CD4-positive, alpha-beta T cell (primary cell): ENCODE measurements around the gene DEGS2. TPM values are rescaled to one million over a fixed set of nuclear protein-coding genes. Genes with fewer than 3 reads are reported as not detected.
A peak's percentile ranks its signal among the peaks of the same experiment; 100 is the strongest.

Source experiments
- ATAC-seq: fragments of 200-7000 bp; cut with Tn5 transposase; one replicate; pipeline ENCODE4 v1.10.0; 2022; ENCODE audit warnings: mild to moderate bottlenecking; ENCODE audit not compliant: poor library complexity
- CTCF ChIA-PET: fragments of 350-600 bp; sonication (Branson Sonifier 250); formaldehyde crosslinking; loops from one replicate; lab custom pipeline; 2021; ENCODE audit warnings: antibody characterized with exemption, inconsistent platforms; lab: Charles Lee
- POLR2A ChIA-PET: fragments of 350-600 bp; sonication (Branson Sonifier 250); formaldehyde crosslinking; loops from one replicate; lab custom pipeline; 2021; ENCODE audit warnings: antibody characterized with exemption, inconsistent platforms; lab: Charles Lee
- DNase-seq, 14 experiments: peaks; one replicate each; pipeline ENCODE4 v3.0.0-alpha.2; 2013 to 2020; ENCODE audit warnings: mixed read lengths in 2 of 14
- H3K27ac ChIP-seq, 2 donors: one replicate each; pipeline versions ENCODE4 v1.5.1 to v1.7.0; 2013; ENCODE audit warnings: low read length in 2 of 2, low read depth in 1 of 2, mild to moderate bottlenecking in 1 of 2
- H3K27me3 ChIP-seq, 2 experiments: 1 replicate in 1 of 2; 2 replicates in 1 of 2; pipeline versions ENCODE4 v1.6.1 to v1.7.0; 2013; ENCODE audit warnings: low read length in 2 of 2, control low read depth in 1 of 2, mild to moderate bottlenecking in 1 of 2, moderate library complexity in 1 of 2; ENCODE audit not compliant: insufficient read depth in 2 of 2, control insufficient read depth in 1 of 2
- H3K36me3 ChIP-seq: one replicate; pipeline ENCODE4 v1.6.1; 2013; ENCODE audit warnings: low read length, control low read depth; ENCODE audit not compliant: insufficient read depth
- H3K4me1 ChIP-seq: one replicate; pipeline ENCODE4 v1.6.1; 2013; ENCODE audit warnings: low read length, control low read depth; ENCODE audit not compliant: insufficient read depth
- H3K4me3 ChIP-seq: one replicate; pipeline ENCODE4 v1.5.1; 2013; ENCODE audit warnings: mild to moderate bottlenecking, low read length, moderate library complexity
- H3K9me3 ChIP-seq, 2 experiments: 1 replicate in 1 of 2; 2 replicates in 1 of 2; pipeline versions ENCODE4 v1.6.1 to v1.7.0; 2013; ENCODE audit warnings: low read length in 2 of 2, mild to moderate bottlenecking in 2 of 2, control low read depth in 1 of 2, moderate library complexity in 1 of 2; ENCODE audit not compliant: control insufficient read depth in 1 of 2, insufficient read depth in 1 of 2
- H3K27ac Mint-ChIP-seq: one replicate; pipeline ENCODE4 v1.8.0; 2020; ENCODE audit warnings: mixed read lengths
- H3K27me3 Mint-ChIP-seq: one replicate; pipeline ENCODE4 v1.8.0; 2021; ENCODE audit warnings: mixed read lengths
- H3K36me3 Mint-ChIP-seq: one replicate; pipeline ENCODE4 v1.8.0; 2021; ENCODE audit warnings: low read depth, mixed read lengths
- H3K4me1 Mint-ChIP-seq: one replicate; pipeline ENCODE4 v1.8.0; 2021; ENCODE audit warnings: low read depth, mixed read lengths
- H3K4me3 Mint-ChIP-seq: one replicate; pipeline ENCODE4 v1.8.0; 2020; ENCODE audit warnings: mild to moderate bottlenecking, mixed read lengths
- H3K9me3 Mint-ChIP-seq: one replicate; pipeline ENCODE4 v1.8.0; 2020; ENCODE audit warnings: mixed read lengths
- CTCF ChIP-seq: fragments of 200-600 bp; IDR thresholded peaks from one replicate; pipeline ENCODE4 v1.8.0; 2022; ENCODE audit warnings: antibody characterized with exemption, mild to moderate bottlenecking
- intact Hi-C, 2 experiments: fragments of 100-400 bp; cut with DNase I in 1 of 2; cut with micrococcal nuclease in 1 of 2; formaldehyde crosslinking; loops; one replicate each; pipeline versions ENCODE4 v1.15.1 to v1.9.0; 2023 to 2025; cut with DNase I, micrococcal nuclease
- total RNA-seq, 174 experiments: library from RNA in 2 of 174; stranded (reverse) in 2 of 174; gene quantifications; one replicate each; pipeline ENCODE4 v1.2.3 and lab custom pipeline; 2021 to 2026

DEGS2 gene
- total RNA-seq, 2 experiments from 2014 or later, result 0.11 TPM; not detected in 1

GRCh38 chr14:100108042-100108825 lies 51.2 kb downstream of the DEGS2 start:
- Histone ChIP-seq H3K27me3 (no peaks in the 10 kb centered on the region), H3K9me3 (no peaks in the 10 kb centered on the region), H3K27ac (peak overlapping the region; percentile 49 to 85), H3K4me3 (no peak overlapping the region), H3K4me1 (peaks cover 87% of the 10 kb centered on the region), H3K36me3 (peaks cover 97% of the 10 kb centered on the region)
- POLR2A ChIA-PET, result interaction anchor here (1.0 to 49.3 kb wide), 7 partner anchors 9 to 85 kb away, joined by 3 to 1638 read pairs (median 5); partner anchors contain the start of gene EVL
- Mint-ChIP-seq H3K36me3 (peaks cover 98% of the 10 kb centered on the region), H3K27ac (peak overlapping the region; percentile 98), H3K4me3 (peak overlapping the region; percentile 69), H3K9me3 (no peaks in the 10 kb centered on the region), H3K4me1 (peaks cover 80% of the 10 kb centered on the region), H3K27me3 (no peaks in the 10 kb centered on the region)
- peak; percentile 45 for ATAC-seq
- TF ChIP-seq CTCF, result peak; percentile 93
- intact Hi-C loops, result loop anchor here (1.0 to 2.0 kb wide), 5 partner anchors 36 to 126 kb away; no protein-coding TSS in a partner anchor
- CTCF ChIA-PET, result interaction anchor here (0.6 to 34.3 kb wide), 15 partner anchors 8 to 139 kb away, joined by 3 to 1090 read pairs (median 6); partner anchors contain the start of gene EVL
- DNase-seq, result peak; percentile 80 to 92 (median 86)

- DNase-seq, result peak in 2 of 14 experiments; percentile 33 to 36
- H3K27me3 ChIP-seq, result no peaks in the 10 kb centered on the region
- peaks cover 88% of the 10 kb centered on the region for H3K4me1 ChIP-seq
- no peak for ATAC-seq
- Mint-ChIP-seq H3K27me3 (no peaks in the 10 kb centered on the region), H3K27ac (peak overlapping the region; percentile 98), H3K4me1 (peaks cover 80% of the 10 kb centered on the region), H3K9me3 (no peaks in the 10 kb centered on the region), H3K4me3 (peak overlapping the region; percentile 11), H3K36me3 (peaks cover 98% of the 10 kb centered on the region)
- H3K27ac ChIP-seq, result peak overlapping the region; percentile 70 to 85
- H3K36me3 ChIP-seq, result peaks cover 97% of the 10 kb centered on the region
- intact Hi-C loops, result no loop called here
- ChIA-PET POLR2A (interaction anchor here (1.0 to 49.3 kb wide), 4 partner anchors 11 to 45 kb away, joined by 3 to 1638 read pairs (median 106); partner anchors contain the start of gene EVL), CTCF (interaction anchor here (0.9 to 34.3 kb wide), 8 partner anchors 7 to 125 kb away, joined by 3 to 1090 read pairs (median 13); partner anchors contain the start of gene EVL)
- H3K4me3 ChIP-seq, result no peak overlapping the region
- no peaks in the 10 kb centered on the region for H3K9me3 ChIP-seq
- no peak for TF ChIP-seq CTCF
These were observed 52.2 kb downstream of the DEGS2 start for GRCh38 chr14:100107236-100107635.

GRCh38 chr14:100106250-100107112 lies 53.0 kb downstream of the DEGS2 start:
- Mint-ChIP-seq H3K4me1 (peaks cover 84% of the 10 kb centered on the region), H3K27me3 (no peaks in the 10 kb centered on the region), H3K9me3 (no peaks in the 10 kb centered on the region), H3K36me3 (peaks cover 98% of the 10 kb centered on the region), H3K4me3 (peak overlapping the region; percentile 81), H3K27ac (peak overlapping the region; percentile 98)
- no peaks in the 10 kb centered on the region for H3K9me3 ChIP-seq
- no peak overlapping the region for H3K4me3 ChIP-seq
- no peaks in the 10 kb centered on the region for H3K27me3 ChIP-seq
- peak; percentile 80 for ATAC-seq
- peaks cover 97% of the 10 kb centered on the region for H3K36me3 ChIP-seq
- ChIA-PET CTCF (interaction anchor here (0.9 to 34.3 kb wide), 9 partner anchors 10 to 123 kb away, joined by 3 to 1090 read pairs (median 7); partner anchors contain the start of gene EVL), POLR2A (interaction anchor here (0.5 to 49.3 kb wide), 10 partner anchors 9 to 1089 kb away, joined by 3 to 1638 read pairs (median 4); partner anchors contain the start of gene EVL)
- peak overlapping the region; percentile 70 to 85 for H3K27ac ChIP-seq
- no peak for TF ChIP-seq CTCF
- peaks cover 88% of the 10 kb centered on the region for H3K4me1 ChIP-seq
- intact Hi-C loops, result no loop called here
- DNase-seq, result peak in 11 of 14 experiments; percentile 28 to 87 (median 53)
